ENCODE data around the gene EMC1. TPM values are rescaled to one million over a fixed set of nuclear protein-coding genes. Genes with fewer than 3 reads are reported as not detected.
"Not testable (repeated sequence)": the region's sequence is repeated elsewhere in the genome, so short reads cannot be mapped to it uniquely, and the experiment has no call there.

The EMC1 gene
- total RNA-seq, 2 donors from 2014 or later, result 59.0 to 67.5 TPM

GRCh38 chr1:19234224-19234623 lies 17.1 kb downstream of the EMC1 start:
- no peaks in the 10 kb centered on the region for H3K9me3 ChIP-seq (ENCODE audit: control insufficient read depth, low read length)
- WGBS, 2 experiments (ENCODE audit: insufficient coverage in 1 of 2, insufficient read length in 1 of 2), result 95 to 100% methylated on average over 3 of the region's 3 CpGs
- DNase-seq, result no peak
- Mint-ChIP-seq H3K9me3 (no peaks in the 10 kb centered on the region), H3K27me3 (ENCODE audit: insufficient read depth) (no peaks in the 10 kb centered on the region), H3K4me3 (no peak overlapping the region), H3K27ac (no peak overlapping the region), H3K4me1 (no peaks in the 10 kb centered on the region), H3K36me3 (ENCODE audit: low read depth) (peaks cover 78% of the 10 kb centered on the region)
- no peak overlapping the region for H3K9ac ChIP-seq (ENCODE audit: extremely low read depth, low read length, poor library complexity, severe bottlenecking)
- H3K36me3 ChIP-seq (ENCODE audit: control insufficient read depth, insufficient read depth, low read length), result peaks cover 81% of the 10 kb centered on the region
- no peak overlapping the region for H3K27ac ChIP-seq (ENCODE audit: low read depth, low read length)
- no peak for TF ChIP-seq CTCF (conservative IDR thresholded peaks at IDR 0.05)
- H3K4me3 ChIP-seq (ENCODE audit: low read length), result no peak overlapping the region
- H3K4me1 ChIP-seq (ENCODE audit: control insufficient read depth, insufficient read depth, low read length), result no peaks in the 10 kb centered on the region
- no peaks in the 10 kb centered on the region for H3K27me3 ChIP-seq (ENCODE audit: control insufficient read depth, insufficient read depth, low read length, poor library complexity, severe bottlenecking)

- no peak overlapping the region for H3K4me3 Mint-ChIP-seq
- no peaks in the 10 kb centered on the region for H3K4me1 Mint-ChIP-seq
- no peaks in the 10 kb centered on the region for H3K27me3 ChIP-seq (ENCODE audit: control insufficient read depth, insufficient read depth, low read length, poor library complexity, severe bottlenecking)
- no peaks in the 10 kb centered on the region for H3K9me3 Mint-ChIP-seq
- H3K27me3 Mint-ChIP-seq (ENCODE audit: insufficient read depth), result no peaks in the 10 kb centered on the region
- H3K4me1 ChIP-seq (ENCODE audit: control insufficient read depth, insufficient read depth, low read length), result no peaks in the 10 kb centered on the region
- no peak overlapping the region for H3K4me3 ChIP-seq (ENCODE audit: low read length)
- DNase-seq, result no peak
- H3K27ac ChIP-seq (ENCODE audit: low read depth, low read length), result no peak overlapping the region
- H3K36me3 Mint-ChIP-seq (ENCODE audit: low read depth), result peaks cover 69% of the 10 kb centered on the region
- H3K9me3 ChIP-seq (ENCODE audit: control insufficient read depth, low read length), result no peaks in the 10 kb centered on the region
- H3K36me3 ChIP-seq (ENCODE audit: control insufficient read depth, insufficient read depth, low read length), result peaks cover 79% of the 10 kb centered on the region
- peak; percentile 42 for TF ChIP-seq CTCF (conservative IDR thresholded peaks at IDR 0.05)
- no peak overlapping the region for H3K9ac ChIP-seq (ENCODE audit: extremely low read depth, low read length, poor library complexity, severe bottlenecking)
- H3K27ac Mint-ChIP-seq, result no peak overlapping the region
These were observed 18.8 kb downstream of the EMC1 start for GRCh38 chr1:19232524-19232846.

GRCh38 chr1:19231736-19232523 lies 19.4 kb downstream of the EMC1 start:
- H3K4me1 ChIP-seq (ENCODE audit: control insufficient read depth, insufficient read depth, low read length); H3K27ac ChIP-seq (ENCODE audit: low read depth, low read length); H3K9me3 ChIP-seq (ENCODE audit: control insufficient read depth, low read length); H3K9me3 Mint-ChIP-seq; H3K4me3 ChIP-seq (ENCODE audit: low read length); H3K27me3 ChIP-seq (ENCODE audit: control insufficient read depth, insufficient read depth, low read length, poor library complexity, severe bottlenecking); H3K4me3 Mint-ChIP-seq; H3K4me1 Mint-ChIP-seq; H3K9ac ChIP-seq (ENCODE audit: extremely low read depth, low read length, poor library complexity, severe bottlenecking); H3K27me3 Mint-ChIP-seq (ENCODE audit: insufficient read depth); DNase-seq; H3K27ac Mint-ChIP-seq: not testable (repeated sequence)
- peaks cover 69% of the 10 kb centered on the region for H3K36me3 Mint-ChIP-seq (ENCODE audit: low read depth)
- 95 to 96% methylated on average over 10 to 16 of the region's 16 CpGs for WGBS, 2 experiments (ENCODE audit: insufficient coverage in 1 of 2, insufficient read length in 1 of 2)
- peaks cover 78% of the 10 kb centered on the region for H3K36me3 ChIP-seq (ENCODE audit: control insufficient read depth, insufficient read depth, low read length)

All from endodermal cell (in vitro differentiated cells).